CD4-positive, alpha-beta T cell (primary cell): ENCODE results near the gene CSTB. TPM values are rescaled to one million over a fixed set of nuclear protein-coding genes. Genes with fewer than 3 reads are reported as not detected.
A peak's percentile ranks its signal among the peaks of the same experiment; 100 is the strongest.

Experiments
- ATAC-seq: fragments of 200-7000 bp; cut with Tn5 transposase; one replicate; pipeline ENCODE4 v1.10.0; 2022; ENCODE audit warnings: mild to moderate bottlenecking; ENCODE audit not compliant: poor library complexity
- CTCF ChIA-PET: fragments of 350-600 bp; sonication (Branson Sonifier 250); formaldehyde crosslinking; loops from one replicate; lab custom pipeline; 2021; ENCODE audit warnings: antibody characterized with exemption, inconsistent platforms; lab: Charles Lee
- POLR2A ChIA-PET: fragments of 350-600 bp; sonication (Branson Sonifier 250); formaldehyde crosslinking; loops from one replicate; lab custom pipeline; 2021; ENCODE audit warnings: antibody characterized with exemption, inconsistent platforms; lab: Charles Lee
- DNase-seq, 14 experiments: peaks; one replicate each; pipeline ENCODE4 v3.0.0-alpha.2; 2013 to 2020; ENCODE audit warnings: mixed read lengths in 2 of 14
- H3K27ac ChIP-seq, 2 donors: one replicate each; pipeline versions ENCODE4 v1.5.1 to v1.7.0; 2013; ENCODE audit warnings: low read length in 2 of 2, low read depth in 1 of 2, mild to moderate bottlenecking in 1 of 2
- H3K27me3 ChIP-seq, 2 experiments: 1 replicate in 1 of 2; 2 replicates in 1 of 2; pipeline versions ENCODE4 v1.6.1 to v1.7.0; 2013; ENCODE audit warnings: low read length in 2 of 2, control low read depth in 1 of 2, mild to moderate bottlenecking in 1 of 2, moderate library complexity in 1 of 2; ENCODE audit not compliant: insufficient read depth in 2 of 2, control insufficient read depth in 1 of 2
- H3K36me3 ChIP-seq: one replicate; pipeline ENCODE4 v1.6.1; 2013; ENCODE audit warnings: low read length, control low read depth; ENCODE audit not compliant: insufficient read depth
- H3K4me1 ChIP-seq: one replicate; pipeline ENCODE4 v1.6.1; 2013; ENCODE audit warnings: low read length, control low read depth; ENCODE audit not compliant: insufficient read depth
- H3K4me3 ChIP-seq: one replicate; pipeline ENCODE4 v1.5.1; 2013; ENCODE audit warnings: mild to moderate bottlenecking, low read length, moderate library complexity
- H3K9me3 ChIP-seq, 2 experiments: 1 replicate in 1 of 2; 2 replicates in 1 of 2; pipeline versions ENCODE4 v1.6.1 to v1.7.0; 2013; ENCODE audit warnings: low read length in 2 of 2, mild to moderate bottlenecking in 2 of 2, control low read depth in 1 of 2, moderate library complexity in 1 of 2; ENCODE audit not compliant: control insufficient read depth in 1 of 2, insufficient read depth in 1 of 2
- H3K27ac Mint-ChIP-seq: one replicate; pipeline ENCODE4 v1.8.0; 2020; ENCODE audit warnings: mixed read lengths
- H3K27me3 Mint-ChIP-seq: one replicate; pipeline ENCODE4 v1.8.0; 2021; ENCODE audit warnings: mixed read lengths
- H3K36me3 Mint-ChIP-seq: one replicate; pipeline ENCODE4 v1.8.0; 2021; ENCODE audit warnings: low read depth, mixed read lengths
- H3K4me1 Mint-ChIP-seq: one replicate; pipeline ENCODE4 v1.8.0; 2021; ENCODE audit warnings: low read depth, mixed read lengths
- H3K4me3 Mint-ChIP-seq: one replicate; pipeline ENCODE4 v1.8.0; 2020; ENCODE audit warnings: mild to moderate bottlenecking, mixed read lengths
- H3K9me3 Mint-ChIP-seq: one replicate; pipeline ENCODE4 v1.8.0; 2020; ENCODE audit warnings: mixed read lengths
- intact Hi-C, 2 experiments: fragments of 100-400 bp; cut with DNase I in 1 of 2; cut with micrococcal nuclease in 1 of 2; formaldehyde crosslinking; loops; one replicate each; pipeline versions ENCODE4 v1.15.1 to v1.9.0; 2023 to 2025; cut with DNase I, micrococcal nuclease
- total RNA-seq, 174 experiments: library from RNA in 2 of 174; stranded (reverse) in 2 of 174; gene quantifications; one replicate each; pipeline ENCODE4 v1.2.3 and lab custom pipeline; 2021 to 2026
- TF ChIP-seq, protein P1 (sequence below): fragments of 200-600 bp; IDR thresholded peaks from one replicate; pipeline ENCODE4 v1.8.0; 2022; ENCODE audit warnings: antibody characterized with exemption, mild to moderate bottlenecking

Gene CSTB
- total RNA-seq, 2 experiments from 2014 or later = 13.4 to 14.5 TPM

DNA sequence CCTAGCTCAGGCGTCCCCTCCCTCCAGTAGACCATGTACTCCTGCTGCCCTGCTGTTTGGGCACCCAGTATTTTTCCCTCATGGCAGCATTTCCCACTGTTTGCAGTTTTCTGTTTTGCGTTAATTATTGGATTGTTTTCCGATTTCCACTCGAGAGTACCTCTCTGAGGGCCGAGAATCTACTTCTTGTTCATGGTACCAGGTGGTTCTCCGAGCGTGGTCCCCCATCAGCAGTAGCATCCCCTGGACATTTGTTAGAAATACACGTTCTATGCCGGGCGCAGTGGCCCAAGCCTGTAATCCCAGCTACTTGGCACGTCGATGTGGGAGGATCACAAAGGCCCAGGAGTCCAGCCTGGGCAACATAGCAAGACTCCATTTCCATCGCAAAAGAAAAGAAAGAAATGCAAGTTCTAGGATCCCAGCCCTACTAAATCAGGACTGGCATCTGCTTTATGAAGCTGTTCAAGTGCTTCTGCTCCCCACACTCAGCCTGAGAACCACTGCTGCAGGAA is 14.0 kb upstream of the CSTB start:
- Mint-ChIP-seq H3K27ac (peak overlapping the region; percentile 84), H3K27me3 (no peaks in the 10 kb centered on the region), H3K9me3 (no peaks in the 10 kb centered on the region), H3K4me1 (peaks cover 18% of the 10 kb centered on the region), H3K36me3 (peaks cover 27% of the 10 kb centered on the region), H3K4me3 (peak overlapping the region; percentile 94)
- POLR2A ChIA-PET = interaction anchor here (0.7 kb wide), 2 partner anchors 12 to 170 kb away, joined by 3 read pairs; no protein-coding TSS in a partner anchor
- DNase-seq (no peak), ATAC-seq (no peak)
- Histone ChIP-seq H3K4me1 (peaks cover 27% of the 10 kb centered on the region), H3K9me3 (no peaks in the 10 kb centered on the region), H3K27me3 (no peaks in the 10 kb centered on the region), H3K36me3 (peaks cover 34% of the 10 kb centered on the region), H3K27ac (peak overlapping the region; percentile 29 to 44), H3K4me3 (peak overlapping the region; percentile 76)
- intact Hi-C loops = loop anchor here in 1 of 2 experiments (5.0 to 10.0 kb wide), 4 partner anchors 77 to 545 kb away; partner anchors contain the start of genes AGPAT3 and CFAP410
- TF ChIP-seq, protein P1, sequence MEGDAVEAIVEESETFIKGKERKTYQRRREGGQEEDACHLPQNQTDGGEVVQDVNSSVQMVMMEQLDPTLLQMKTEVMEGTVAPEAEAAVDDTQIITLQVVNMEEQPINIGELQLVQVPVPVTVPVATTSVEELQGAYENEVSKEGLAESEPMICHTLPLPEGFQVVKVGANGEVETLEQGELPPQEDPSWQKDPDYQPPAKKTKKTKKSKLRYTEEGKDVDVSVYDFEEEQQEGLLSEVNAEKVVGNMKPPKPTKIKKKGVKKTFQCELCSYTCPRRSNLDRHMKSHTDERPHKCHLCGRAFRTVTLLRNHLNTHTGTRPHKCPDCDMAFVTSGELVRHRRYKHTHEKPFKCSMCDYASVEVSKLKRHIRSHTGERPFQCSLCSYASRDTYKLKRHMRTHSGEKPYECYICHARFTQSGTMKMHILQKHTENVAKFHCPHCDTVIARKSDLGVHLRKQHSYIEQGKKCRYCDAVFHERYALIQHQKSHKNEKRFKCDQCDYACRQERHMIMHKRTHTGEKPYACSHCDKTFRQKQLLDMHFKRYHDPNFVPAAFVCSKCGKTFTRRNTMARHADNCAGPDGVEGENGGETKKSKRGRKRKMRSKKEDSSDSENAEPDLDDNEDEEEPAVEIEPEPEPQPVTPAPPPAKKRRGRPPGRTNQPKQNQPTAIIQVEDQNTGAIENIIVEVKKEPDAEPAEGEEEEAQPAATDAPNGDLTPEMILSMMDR = no peak
- CTCF ChIA-PET = interaction anchor here (0.8 to 2.1 kb wide), 5 partner anchors 18 to 223 kb away, joined by 3 to 7 read pairs (median 5); no protein-coding TSS in a partner anchor

- POLR2A ChIA-PET = interaction anchor here (0.7 to 1.4 kb wide), 4 partner anchors 11 to 815 kb away, joined by 3 read pairs; partner anchors contain the start of gene PKNOX1
- H3K36me3 Mint-ChIP-seq = peaks cover 23% of the 10 kb centered on the region
Observed at GRCh38 chr21:43789276-43790009, 13.3 kb upstream of the CSTB start, which contains the start of gene RRP1. TSS of gene RRP1 (plus strand) at chr21:43789577. CDS start at chr21:43789630, 53 bp downstream.

More at GRCh38 chr21:43789276-43790009, 13.3 kb upstream of the CSTB start, which contains the start of gene RRP1:
- peaks cover 27% of the 10 kb centered on the region for H3K4me1 ChIP-seq
- H3K9me3 ChIP-seq = no peaks in the 10 kb centered on the region
- TF ChIP-seq, protein P1 = peak; percentile 92
- H3K27ac Mint-ChIP-seq = peak within 1 kb of the TSS; percentile 84
- peaks cover 18% of the 10 kb centered on the region for H3K4me1 Mint-ChIP-seq
- peak within 1 kb of the TSS; percentile 44 to 55 for H3K27ac ChIP-seq
- H3K36me3 ChIP-seq = peaks cover 28% of the 10 kb centered on the region
- no peaks in the 10 kb centered on the region for H3K27me3 Mint-ChIP-seq
- DNase-seq (peak; percentile 85 to 98 (median 94)), ATAC-seq (peak; percentile 93)
- intact Hi-C loops = loop anchor here (1.0 to 10.0 kb wide), 6 partner anchors 13 to 1555 kb away; partner anchors contain the start of genes AGPAT3 (in 1 of the 2), CFAP410 (in 1 of the 2) and CSTB (in 1 of the 2)
- no peaks in the 10 kb centered on the region for H3K9me3 Mint-ChIP-seq
- CTCF ChIA-PET = interaction anchor here (0.8 to 2.1 kb wide), 7 partner anchors 9 to 223 kb away, joined by 3 to 7 read pairs (median 5); no protein-coding TSS in a partner anchor
- peak within 1 kb of the TSS; percentile 95 for H3K4me3 Mint-ChIP-seq
- peak within 1 kb of the TSS; percentile 76 for H3K4me3 ChIP-seq
- no peaks in the 10 kb centered on the region for H3K27me3 ChIP-seq
